ENCODE data around the gene LRMDA.

The LRMDA gene

GRCh38 chr10:76024460-76025123 lies 593.2 kb downstream of the LRMDA start:
- no peak for TF ChIP-seq CTCF (conservative IDR thresholded peaks at IDR 0.05; ENCODE audit: low read length)
- no peak overlapping the region for H3K4me3 ChIP-seq (ENCODE audit: low read length)
- DNase-seq (ENCODE audit: low read depth): no peak

DNA sequence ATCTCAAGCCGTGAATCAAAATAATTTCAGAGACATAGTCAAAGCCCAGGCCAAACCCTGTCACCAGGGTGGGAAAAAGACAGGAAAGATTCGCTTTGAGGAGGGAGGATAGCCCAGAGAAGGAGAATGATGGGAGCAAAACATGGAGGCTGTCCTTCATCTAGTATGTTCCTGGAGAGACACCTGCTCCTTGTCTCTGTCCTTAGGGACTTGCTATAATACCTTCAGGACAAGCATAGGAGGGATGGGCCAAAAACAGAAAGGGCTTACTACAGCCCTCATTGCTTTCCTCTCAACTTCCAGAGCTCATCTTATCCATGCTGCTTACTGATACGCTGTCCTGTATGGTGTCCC lies 593.7 kb downstream of the LRMDA start:
- no peak for DNase-seq (ENCODE audit: low read depth)
- TF ChIP-seq CTCF (conservative IDR thresholded peaks at IDR 0.05; ENCODE audit: low read length): no peak
- no peak overlapping the region for H3K4me3 ChIP-seq (ENCODE audit: low read length)

DNA sequence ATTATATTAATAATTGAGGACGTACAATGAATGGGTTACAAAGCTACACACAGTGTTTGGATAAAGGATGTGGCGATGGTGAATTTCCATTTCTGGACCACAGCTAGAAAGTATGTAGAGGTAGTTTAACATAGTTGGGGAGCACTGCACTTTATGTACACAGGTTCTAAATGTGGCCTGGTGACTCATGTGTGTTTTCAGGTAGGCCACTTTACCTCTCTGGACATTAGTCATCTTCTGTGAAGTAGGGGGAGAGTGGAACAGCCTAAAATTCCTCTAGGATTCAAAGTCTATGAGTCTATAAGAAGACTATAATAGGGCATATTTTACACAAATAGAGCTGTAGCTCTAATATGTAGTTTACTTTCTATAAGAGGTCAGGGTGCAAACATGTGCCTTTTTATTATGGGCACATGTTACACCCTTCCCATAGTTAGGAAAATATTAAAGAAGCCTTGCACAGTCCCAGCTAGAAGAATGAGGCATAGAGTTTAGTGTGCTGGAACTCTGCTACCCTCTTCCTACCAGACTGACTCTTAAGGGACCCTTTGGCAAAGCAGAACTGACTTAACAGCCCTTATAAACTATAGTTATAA lies 594.9 kb downstream of the LRMDA start:
- no peak overlapping the region for H3K4me3 ChIP-seq (ENCODE audit: low read length)
- TF ChIP-seq CTCF (conservative IDR thresholded peaks at IDR 0.05; ENCODE audit: low read length): no peak
- DNase-seq (ENCODE audit: low read depth): no peak

- H3K4me3 ChIP-seq (ENCODE audit: low read length): no peak overlapping the region
- no peak for DNase-seq (ENCODE audit: low read depth)
- TF ChIP-seq CTCF (conservative IDR thresholded peaks at IDR 0.05; ENCODE audit: low read length): peak; percentile 24
These were observed 595.5 kb downstream of the LRMDA start for GRCh38 chr10:76026905-76027304.

- DNase-seq (ENCODE audit: low read depth): no peak
- TF ChIP-seq CTCF (conservative IDR thresholded peaks at IDR 0.05; ENCODE audit: low read length): no peak
- no peak overlapping the region for H3K4me3 ChIP-seq (ENCODE audit: low read length)
These were observed 598.4 kb downstream of the LRMDA start for GRCh38 chr10:76029782-76030181.

DNA sequence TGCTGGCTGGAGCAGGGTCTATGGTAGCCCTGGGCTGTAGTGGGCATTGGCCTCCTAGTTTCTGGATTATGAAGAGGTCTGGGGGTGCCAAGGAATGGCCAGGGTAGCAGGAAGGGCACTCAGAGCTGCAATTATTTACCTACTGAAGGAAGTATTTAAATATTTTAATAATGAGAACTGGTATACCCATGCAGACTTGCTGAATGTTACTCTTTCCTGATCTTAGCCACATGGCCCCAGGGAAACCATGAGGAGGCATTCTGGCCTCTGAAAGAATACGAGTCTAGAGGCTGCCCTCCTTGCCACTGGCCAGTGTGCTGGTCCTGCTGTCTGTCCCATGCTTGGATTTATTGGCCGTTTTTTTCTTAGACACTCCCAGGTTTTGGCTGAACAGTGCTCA lies 599.7 kb downstream of the LRMDA start:
- H3K4me3 ChIP-seq (ENCODE audit: low read length): no peak overlapping the region
- TF ChIP-seq CTCF (conservative IDR thresholded peaks at IDR 0.05; ENCODE audit: low read length): no peak
- no peak for DNase-seq (ENCODE audit: low read depth)

All from AG10803 (cell line).